HUES64 (cell line): ENCODE measurements around the gene FOXN1.

Experiments used
- H3K27ac ChIP-seq: 2 replicates; pipeline ENCODE4 v1.7.0; 2013; ENCODE audit warnings: low read depth, low read length, inconsistent platforms
- H3K27me3 ChIP-seq: 2 replicates; pipeline ENCODE4 v1.6.1; 2013; ENCODE audit warnings: mild to moderate bottlenecking, low read length; ENCODE audit not compliant: insufficient read depth
- H3K36me3 ChIP-seq: 2 replicates; pipeline ENCODE4 v1.6.1; 2013; ENCODE audit warnings: mild to moderate bottlenecking, low read length; ENCODE audit not compliant: insufficient read depth
- H3K4me1 ChIP-seq: 2 replicates; pipeline ENCODE4 v1.6.1; 2013; ENCODE audit warnings: mild to moderate bottlenecking, low read length, moderate library complexity; ENCODE audit not compliant: insufficient read depth
- H3K4me3 ChIP-seq: 2 replicates; pipeline ENCODE4 v1.5.1; 2013; ENCODE audit warnings: mild to moderate bottlenecking, low read length, moderate library complexity
- H3K9ac ChIP-seq: 2 replicates; pipeline ENCODE4 v1.6.1; 2013; ENCODE audit warnings: mild to moderate bottlenecking, low read depth, low read length
- H3K9me3 ChIP-seq: 2 replicates; pipeline ENCODE4 v1.6.1; 2013; ENCODE audit warnings: low read depth, low read length; ENCODE audit not compliant: insufficient read depth
- WGBS: fragments of 150-250, 120-280 bp; methylation state at CpG from one replicate; pipeline ENCODE4 v1.1.7; 2013; ENCODE audit warnings: missing lambda C conversion rate; 5-methylcytosine and 5-hydroxymethylcytosine counted together

The FOXN1 gene

GRCh38 chr17:28529013-28529400 is 22.9 kb downstream of the FOXN1 start:
- Histone ChIP-seq H3K9ac (no peak overlapping the region), H3K4me3 (no peak overlapping the region), H3K4me1 (no peaks in the 10 kb centered on the region), H3K36me3 (no peaks in the 10 kb centered on the region), H3K27ac (no peak overlapping the region), H3K9me3 (no peaks in the 10 kb centered on the region), H3K27me3 (no peaks in the 10 kb centered on the region)
- WGBS, result 96% methylated on average over 3 of the region's 3 CpGs

- 82% methylated on average over 4 of the region's 4 CpGs for WGBS
- no peaks in the 10 kb centered on the region for H3K9me3 ChIP-seq
- H3K4me3 ChIP-seq, result no peak overlapping the region
- no peak overlapping the region for H3K27ac ChIP-seq
- H3K27me3 ChIP-seq, result no peaks in the 10 kb centered on the region
- H3K9ac ChIP-seq, result no peak overlapping the region
- H3K4me1 ChIP-seq, result no peaks in the 10 kb centered on the region
- H3K36me3 ChIP-seq, result no peaks in the 10 kb centered on the region
These were observed 24.1 kb downstream of the FOXN1 start for GRCh38 chr17:28530250-28530649.

GRCh38 chr17:28530926-28531325 is 24.8 kb downstream of the FOXN1 start:
- Histone ChIP-seq H3K4me1 (no peaks in the 10 kb centered on the region), H3K36me3 (no peaks in the 10 kb centered on the region), H3K9me3 (no peaks in the 10 kb centered on the region), H3K27me3 (no peaks in the 10 kb centered on the region), H3K4me3 (no peak overlapping the region), H3K27ac (no peak overlapping the region), H3K9ac (no peak overlapping the region)
- WGBS, result 78% methylated on average over 7 of the region's 7 CpGs

- Histone ChIP-seq H3K27me3 (no peaks in the 10 kb centered on the region), H3K4me3 (no peak overlapping the region), H3K4me1 (no peaks in the 10 kb centered on the region), H3K36me3 (no peaks in the 10 kb centered on the region), H3K9ac (no peak overlapping the region), H3K27ac (no peak overlapping the region), H3K9me3 (no peaks in the 10 kb centered on the region)
- 90% methylated on average over 5 of the region's 7 CpGs for WGBS
These were observed 26.2 kb downstream of the FOXN1 start for GRCh38 chr17:28532050-28532960.

- H3K4me3 ChIP-seq, result no peak overlapping the region
- H3K4me1 ChIP-seq, result no peaks in the 10 kb centered on the region
- H3K36me3 ChIP-seq, result no peaks in the 10 kb centered on the region
- H3K9ac ChIP-seq, result no peak overlapping the region
- H3K27me3 ChIP-seq, result no peaks in the 10 kb centered on the region
- 80% methylated on average over 16 of the region's 16 CpGs for WGBS
- H3K9me3 ChIP-seq, result no peaks in the 10 kb centered on the region
- H3K27ac ChIP-seq, result no peak overlapping the region
These were observed 27.1 kb downstream of the FOXN1 start for GRCh38 chr17:28533091-28533807.

GRCh38 chr17:28534740-28535375 is 28.7 kb downstream of the FOXN1 start:
- Histone ChIP-seq H3K9ac (no peak overlapping the region), H3K9me3 (no peaks in the 10 kb centered on the region), H3K36me3 (no peaks in the 10 kb centered on the region), H3K27ac (no peak overlapping the region), H3K4me3 (no peak overlapping the region), H3K4me1 (no peaks in the 10 kb centered on the region), H3K27me3 (no peaks in the 10 kb centered on the region)
- 92% methylated on average over 11 of the region's 11 CpGs for WGBS

- Histone ChIP-seq H3K27ac (no peak overlapping the region), H3K9me3 (no peaks in the 10 kb centered on the region), H3K4me3 (no peak overlapping the region), H3K27me3 (no peaks in the 10 kb centered on the region), H3K9ac (no peak overlapping the region), H3K4me1 (no peaks in the 10 kb centered on the region), H3K36me3 (no peaks in the 10 kb centered on the region)
- 75% methylated on average over 9 of the region's 9 CpGs for WGBS
These were observed 30.5 kb downstream of the FOXN1 start for GRCh38 chr17:28536532-28537218.

- H3K9me3 ChIP-seq, result no peaks in the 10 kb centered on the region
- no peak overlapping the region for H3K27ac ChIP-seq
- no peak overlapping the region for H3K9ac ChIP-seq
- 91% methylated on average over 12 of the region's 12 CpGs for WGBS
- H3K27me3 ChIP-seq, result no peaks in the 10 kb centered on the region
- no peaks in the 10 kb centered on the region for H3K36me3 ChIP-seq
- no peaks in the 10 kb centered on the region for H3K4me1 ChIP-seq
- H3K4me3 ChIP-seq, result no peak overlapping the region
These were observed 31.1 kb downstream of the FOXN1 start for GRCh38 chr17:28537219-28537610.

- Histone ChIP-seq H3K9me3 (no peaks in the 10 kb centered on the region), H3K4me3 (no peak overlapping the region), H3K9ac (no peak overlapping the region), H3K27ac (no peak overlapping the region), H3K27me3 (no peaks in the 10 kb centered on the region), H3K4me1 (no peaks in the 10 kb centered on the region), H3K36me3 (no peaks in the 10 kb centered on the region)
- WGBS, result 94% methylated on average over 14 of the region's 14 CpGs
These were observed 32.2 kb downstream of the FOXN1 start for GRCh38 chr17:28538296-28538895.

GRCh38 chr17:28540231-28540630 is 34.1 kb downstream of the FOXN1 start:
- H3K36me3 ChIP-seq, result no peaks in the 10 kb centered on the region
- H3K27ac ChIP-seq, result no peak overlapping the region
- H3K27me3 ChIP-seq, result no peaks in the 10 kb centered on the region
- peaks cover 10% of the 10 kb centered on the region for H3K4me1 ChIP-seq
- H3K4me3 ChIP-seq, result no peak overlapping the region
- no peaks in the 10 kb centered on the region for H3K9me3 ChIP-seq
- 89% methylated on average over 4 of the region's 4 CpGs for WGBS
- no peak overlapping the region for H3K9ac ChIP-seq
